T-cell (primary cell): Measurements from ENCODE around the gene MED7. TPM values are rescaled to one million over a fixed set of nuclear protein-coding genes. Genes with fewer than 3 reads are reported as not detected.

ENCODE experiments used
- ATAC-seq, 4 experiments: fragments of 200-7000 bp in 3 of 4; fragments of 150-1000 bp in 1 of 4; cut with Tn5 transposase; replicated peaks in 1 of 4; 1 replicate in 3 of 4; 2 replicates in 1 of 4; pipeline ENCODE4 v1.10.0; 2021; ENCODE audit warnings: moderate library complexity in 3 of 4, mild to moderate bottlenecking in 2 of 4, moderate number of reproducible peaks in 1 of 4
- CTCF ChIA-PET, 2 donors: fragments of 300-600 bp; sonication (Branson Sonifier 250); formaldehyde crosslinking; loops; one replicate each; lab custom pipeline; 2022; ENCODE audit warnings: antibody characterized with exemption in 2 of 2; lab: Charles Lee
- POLR2A ChIA-PET, 2 donors: fragments of 300-600 bp; sonication (Branson Sonifier 250); formaldehyde crosslinking; loops; one replicate each; lab custom pipeline; 2022; ENCODE audit warnings: antibody characterized with exemption in 2 of 2; lab: Charles Lee
- DNase-seq, 35 experiments: peaks; one replicate each; pipeline versions ENCODE4 v3.0.0 to v3.0.0-alpha.2; 2013 to 2023
- H3K27ac ChIP-seq: one replicate; pipeline ENCODE4 v1.5.1; 2013; ENCODE audit warnings: low read length
- H3K27me3 ChIP-seq, 2 experiments: replicated peaks in 1 of 2; 1 replicate in 1 of 2; 2 replicates in 1 of 2; pipeline versions ENCODE4 v1.6.1 to v1.7.0; 2013; ENCODE audit warnings: low read length in 1 of 2, mixed read lengths in 1 of 2; ENCODE audit not compliant: control insufficient read depth in 2 of 2, insufficient read depth in 2 of 2; ENCODE audit errors: extremely low read depth in 1 of 2
- H3K36me3 ChIP-seq, 2 donors: 1 replicate in 1 of 2; 2 replicates in 1 of 2; pipeline versions ENCODE4 v1.6.1 to v1.7.0; 2013; ENCODE audit warnings: low read length in 1 of 2; ENCODE audit not compliant: control insufficient read depth in 2 of 2, insufficient read depth in 1 of 2; ENCODE audit errors: extremely low read depth in 1 of 2
- H3K4me1 ChIP-seq, 2 experiments: 1 replicate in 1 of 2; 2 replicates in 1 of 2; pipeline versions ENCODE4 v1.6.1 to v1.7.0; 2013; ENCODE audit warnings: low read length in 2 of 2, mixed read lengths in 1 of 2; ENCODE audit not compliant: insufficient read depth in 2 of 2, control insufficient read depth in 1 of 2; ENCODE audit errors: extremely low read depth in 1 of 2
- H3K4me3 ChIP-seq, 2 donors: 1 replicate in 1 of 2; 2 replicates in 1 of 2; pipeline versions ENCODE4 v1.5.1 to v1.7.0; 2013; ENCODE audit warnings: mild to moderate bottlenecking in 2 of 2, low read length in 1 of 2, moderate library complexity in 1 of 2; ENCODE audit not compliant: control insufficient read depth in 1 of 2; ENCODE audit errors: extremely low read depth in 1 of 2
- H3K9me3 ChIP-seq: 2 replicates; pipeline ENCODE4 v1.7.0; 2013
- H3K27ac Mint-ChIP-seq, 2 donors: one replicate each; pipeline ENCODE4 v1.8.0; 2020 to 2021; ENCODE audit warnings: mild to moderate bottlenecking in 2 of 2, mixed read lengths in 2 of 2
- H3K27me3 Mint-ChIP-seq, 2 donors: one replicate each; pipeline ENCODE4 v1.8.0; 2021 to 2022; ENCODE audit warnings: mixed read lengths in 2 of 2
- H3K36me3 Mint-ChIP-seq: one replicate; pipeline ENCODE4 v1.8.0; 2021; ENCODE audit warnings: mixed read lengths
- H3K4me1 Mint-ChIP-seq, 3 donors: one replicate each; pipeline ENCODE4 v1.8.0; 2020 to 2022; ENCODE audit warnings: mixed read lengths in 3 of 3, mild to moderate bottlenecking in 1 of 3
- H3K4me3 Mint-ChIP-seq, 3 donors: one replicate each; pipeline ENCODE4 v1.8.0; 2020 to 2022; ENCODE audit warnings: mild to moderate bottlenecking in 3 of 3, mixed read lengths in 3 of 3, moderate library complexity in 3 of 3
- H3K9me3 Mint-ChIP-seq, 3 donors: one replicate each; pipeline ENCODE4 v1.8.0; 2020 to 2022; ENCODE audit warnings: mixed read lengths in 3 of 3
- WGBS: methylation state at CpG from one replicate; pipeline ENCODE4 v1.1.5; 2013; ENCODE audit warnings: missing lambda C conversion rate; ENCODE audit not compliant: insufficient coverage; 5-methylcytosine and 5-hydroxymethylcytosine counted together
- total RNA-seq, 35 experiments: library from RNA in 6 of 35; stranded (reverse) in 6 of 35; fragments of 120-200 nt in 1 of 35; gene quantifications; one replicate each; pipeline versions ENCODE4 v1.2.1 to v1.2.4 and lab custom pipeline; 2013 to 2026

MED7 gene
- total RNA-seq, 5 donors from 2014 or later (not counting 1 experiment from before 2014, with no cell fraction given), result 5.7 to 14.9 (median 13.1) TPM

GRCh38 chr5:157177953-157178352 lies 35.3 kb upstream of the MED7 start:
- no peak for ATAC-seq
- Mint-ChIP-seq H3K9me3 (peaks cover 0 to 4% (median 4%) of the 10 kb centered on the region in 3 donors), H3K27ac (peak overlapping the region; percentile 99 to 100), H3K4me1 (peaks cover 50 to 63% (median 56%) of the 10 kb centered on the region in 3 donors), H3K36me3 (peaks cover 19% of the 10 kb centered on the region), H3K4me3 (peak overlapping the region; percentile 58 to 81 (median 65)), H3K27me3 (no peaks in the 10 kb centered on the region)
- peaks cover 26 to 36% of the 10 kb centered on the region in 2 experiments for H3K4me1 ChIP-seq
- ChIA-PET POLR2A (interaction anchor here in 1 of 2 donors (1.2 kb wide), 1 partner anchor 35 kb away, joined by 3 read pairs; the partner anchor contains the start of gene MED7), CTCF (interaction anchor here in 1 of 2 donors (1.2 kb wide), 1 partner anchor 10 kb away, joined by 3 read pairs; no protein-coding TSS in a partner anchor)
- peak overlapping the region; percentile 88 for H3K27ac ChIP-seq
- H3K4me3 ChIP-seq, result no peak overlapping the region
- WGBS, result 20% methylated on average over 1 of the region's 6 CpGs
- no peaks in the 10 kb centered on the region for H3K9me3 ChIP-seq
- H3K36me3 ChIP-seq, result no peaks in the 10 kb centered on the region
- DNase-seq, result no peak
- no peaks in the 10 kb centered on the region for H3K27me3 ChIP-seq

DNA sequence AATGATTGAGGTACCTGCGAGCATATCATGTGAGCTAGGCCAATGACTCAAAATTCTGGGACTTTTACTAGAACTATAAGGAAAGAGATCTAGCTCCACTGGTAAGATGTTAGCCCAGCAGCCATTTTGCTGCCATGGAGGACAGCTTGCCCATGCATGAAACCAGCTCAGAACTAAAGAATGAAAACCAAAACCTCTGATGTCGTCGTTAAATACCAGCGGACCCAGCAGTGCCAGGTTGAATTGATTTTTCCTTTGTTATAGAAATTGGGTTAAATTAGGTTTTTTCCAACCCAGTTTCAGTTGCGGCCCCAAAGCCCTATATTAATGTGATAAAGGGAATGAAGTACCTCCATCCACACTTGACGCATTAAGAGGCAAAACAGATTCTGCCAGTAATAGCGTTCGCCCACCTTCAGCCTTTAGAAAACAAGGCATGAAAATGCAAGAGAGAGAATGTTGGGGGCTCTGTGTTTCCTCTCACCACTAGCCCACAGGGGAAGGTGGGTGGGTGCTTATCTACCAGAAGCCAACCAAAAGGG lies 32.5 kb upstream of the MED7 start:
- Mint-ChIP-seq H3K9me3 (peaks cover 3 to 8% (median 4%) of the 10 kb centered on the region in 3 donors), H3K36me3 (peaks cover 4% of the 10 kb centered on the region), H3K4me3 (no peak overlapping the region), H3K27ac (peak overlapping the region; percentile 55 to 79), H3K27me3 (no peaks in the 10 kb centered on the region), H3K4me1 (peaks cover 71 to 85% (median 76%) of the 10 kb centered on the region in 3 donors)
- POLR2A ChIA-PET, result interaction anchor here (0.7 to 1.1 kb wide), 3 partner anchors 15 to 145 kb away, joined by 3 read pairs; no protein-coding TSS in a partner anchor
- no peaks in the 10 kb centered on the region for H3K36me3 ChIP-seq
- no peak for ATAC-seq
- no peak overlapping the region for H3K4me3 ChIP-seq
- CTCF ChIA-PET, result interaction anchor here (0.7 to 1.8 kb wide), 3 partner anchors 12 to 26 kb away, joined by 3 to 6 read pairs (median 4); no protein-coding TSS in a partner anchor
- no peaks in the 10 kb centered on the region for H3K9me3 ChIP-seq
- H3K27ac ChIP-seq, result no peak overlapping the region
- H3K27me3 ChIP-seq, result no peaks in the 10 kb centered on the region
- peaks cover 41 to 44% of the 10 kb centered on the region in 2 experiments for H3K4me1 ChIP-seq
- no peak for DNase-seq
- WGBS, result 53% methylated on average over 3 of the region's 8 CpGs

DNA sequence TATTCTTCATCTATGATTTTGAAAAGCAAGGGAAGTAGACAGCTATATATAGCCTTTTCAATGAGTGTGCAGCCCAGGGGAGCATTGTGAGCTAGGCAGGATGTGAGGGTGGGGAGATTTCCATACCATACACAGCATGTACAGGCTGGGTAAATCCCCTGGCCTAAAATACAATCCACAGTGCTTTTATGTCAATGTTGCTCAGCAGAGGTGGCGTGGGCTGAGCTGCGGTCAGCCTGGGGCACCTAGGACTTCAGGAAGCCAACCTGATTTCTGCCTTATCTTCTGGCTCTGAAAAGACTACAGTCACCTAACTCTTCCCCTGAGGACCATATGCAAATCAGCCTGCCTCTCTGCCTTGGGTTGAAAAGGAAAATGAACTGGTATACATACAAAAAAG lies 29.7 kb upstream of the MED7 start:
- Histone ChIP-seq H3K4me3 (no peak overlapping the region), H3K9me3 (no peaks in the 10 kb centered on the region), H3K36me3 (no peaks in the 10 kb centered on the region), H3K27me3 (no peaks in the 10 kb centered on the region), H3K4me1 (peaks cover 26 to 31% of the 10 kb centered on the region in 2 experiments), H3K27ac (peak overlapping the region; percentile 79)
- WGBS, result no CpG with 5 or more reads among the region's 2 CpGs
- peak; percentile 96 to 98 (median 98) for ATAC-seq
- no peaks in the 10 kb centered on the region for H3K27me3 Mint-ChIP-seq
- peaks cover 0 to 4% (median 3%) of the 10 kb centered on the region in 3 donors for H3K9me3 Mint-ChIP-seq
- peak overlapping the region; percentile 25 to 70 (median 37) for H3K4me3 Mint-ChIP-seq
- peaks cover 65 to 83% (median 66%) of the 10 kb centered on the region in 3 donors for H3K4me1 Mint-ChIP-seq
- DNase-seq, result peak; percentile 28 to 89 (median 65)
- POLR2A ChIA-PET, result interaction anchor here (0.5 to 1.5 kb wide), 8 partner anchors 8 to 685 kb away, joined by 4 to 6 read pairs (median 4); partner anchors contain the start of gene ITK (in 1 of the 2)
- CTCF ChIA-PET, result interaction anchor here (0.6 to 2.0 kb wide), 11 partner anchors 8 to 80 kb away, joined by 3 to 7 read pairs (median 4); partner anchors contain the start of gene ITK (in 1 of the 2)
- H3K27ac Mint-ChIP-seq, result peak overlapping the region; percentile 83 to 88
- H3K36me3 Mint-ChIP-seq, result no peaks in the 10 kb centered on the region

DNA sequence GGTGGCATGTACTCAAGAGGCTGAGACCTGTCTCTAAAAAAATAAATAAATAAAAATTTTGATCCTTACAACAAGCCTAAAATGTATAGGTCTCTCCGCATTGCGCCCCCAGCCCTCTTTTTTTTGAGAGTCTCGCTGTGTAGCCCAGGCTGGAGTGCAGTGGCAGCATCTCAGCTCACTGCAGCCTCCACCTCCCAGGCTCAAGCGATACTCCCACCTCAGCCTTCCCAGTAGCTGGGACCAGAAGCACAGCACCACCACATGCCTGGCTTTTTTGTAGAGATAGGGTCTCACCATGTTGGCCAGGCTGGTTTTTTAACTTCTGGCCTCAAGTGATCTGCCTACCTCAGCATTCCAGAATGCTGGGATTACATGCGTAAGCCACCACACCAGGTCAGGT lies 25.6 kb upstream of the MED7 start:
- Mint-ChIP-seq H3K27ac (peak overlapping the region; percentile 22 to 55), H3K4me3 (no peak overlapping the region), H3K36me3 (no peaks in the 10 kb centered on the region), H3K9me3 (peaks cover 0 to 4% (median 3%) of the 10 kb centered on the region in 3 donors), H3K4me1 (peaks cover 63 to 82% (median 71%) of the 10 kb centered on the region in 3 donors), H3K27me3 (no peaks in the 10 kb centered on the region)
- Histone ChIP-seq H3K9me3 (no peaks in the 10 kb centered on the region), H3K27me3 (no peaks in the 10 kb centered on the region), H3K36me3 (no peaks in the 10 kb centered on the region), H3K27ac (no peak overlapping the region), H3K4me1 (peaks cover 28 to 35% of the 10 kb centered on the region in 2 experiments), H3K4me3 (no peak overlapping the region)
- ChIA-PET CTCF (interaction anchor here (0.6 to 1.8 kb wide), 7 partner anchors 9 to 229 kb away, joined by 3 to 15 read pairs (median 4); no protein-coding TSS in a partner anchor), POLR2A (interaction anchor here in 1 of 2 donors (0.5 to 0.9 kb wide), 4 partner anchors 12 to 59 kb away, joined by 3 to 4 read pairs (median 3); partner anchors contain the start of gene ITK)
- DNase-seq (no peak), ATAC-seq (no peak)
- WGBS, result 100% methylated on average over 1 of the region's 5 CpGs

GRCh38 chr5:157167214-157167621 lies 24.6 kb upstream of the MED7 start:
- peaks cover 55 to 75% (median 70%) of the 10 kb centered on the region in 3 donors for H3K4me1 Mint-ChIP-seq
- ATAC-seq, result peak; percentile 31 to 58 (median 44)
- H3K4me3 ChIP-seq, result no peak overlapping the region
- H3K9me3 ChIP-seq, result no peaks in the 10 kb centered on the region
- no CpG with 5 or more reads among the region's 4 CpGs for WGBS
- POLR2A ChIA-PET, result interaction anchor here (0.6 to 1.1 kb wide), 11 partner anchors 12 to 1276 kb away, joined by 3 to 5 read pairs (median 4); partner anchors contain the start of gene ITK (in 2 of the 2)
- H3K36me3 ChIP-seq, result no peaks in the 10 kb centered on the region
- peak overlapping the region; percentile 56 for H3K27ac ChIP-seq
- CTCF ChIA-PET, result interaction anchor here in 1 of 2 donors (0.7 to 1.8 kb wide), 5 partner anchors 12 to 109 kb away, joined by 3 to 15 read pairs (median 5); no protein-coding TSS in a partner anchor
- peaks cover 0 to 4% (median 3%) of the 10 kb centered on the region in 3 donors for H3K9me3 Mint-ChIP-seq
- peak overlapping the region; percentile 92 for H3K27ac Mint-ChIP-seq
- no peaks in the 10 kb centered on the region for H3K27me3 Mint-ChIP-seq
- no peaks in the 10 kb centered on the region for H3K27me3 ChIP-seq
- H3K36me3 Mint-ChIP-seq, result no peaks in the 10 kb centered on the region
- H3K4me3 Mint-ChIP-seq, result peak overlapping the region; percentile 40 to 70 (median 42)
- peaks cover 17 to 30% of the 10 kb centered on the region in 2 experiments for H3K4me1 ChIP-seq
- no peak for DNase-seq
